HG03045 (cell line): ENCODE data around the gene RPS6KA4.

Source experiments
- ATAC-seq: cut with Tn5 transposase; IDR thresholded peaks from one replicate; pipeline ENCODE4 v1.9.1; 2021; ENCODE audit warnings: mild to moderate bottlenecking, moderate library complexity; ENCODE audit not compliant: unreplicated experiment

The RPS6KA4 gene

DNA sequence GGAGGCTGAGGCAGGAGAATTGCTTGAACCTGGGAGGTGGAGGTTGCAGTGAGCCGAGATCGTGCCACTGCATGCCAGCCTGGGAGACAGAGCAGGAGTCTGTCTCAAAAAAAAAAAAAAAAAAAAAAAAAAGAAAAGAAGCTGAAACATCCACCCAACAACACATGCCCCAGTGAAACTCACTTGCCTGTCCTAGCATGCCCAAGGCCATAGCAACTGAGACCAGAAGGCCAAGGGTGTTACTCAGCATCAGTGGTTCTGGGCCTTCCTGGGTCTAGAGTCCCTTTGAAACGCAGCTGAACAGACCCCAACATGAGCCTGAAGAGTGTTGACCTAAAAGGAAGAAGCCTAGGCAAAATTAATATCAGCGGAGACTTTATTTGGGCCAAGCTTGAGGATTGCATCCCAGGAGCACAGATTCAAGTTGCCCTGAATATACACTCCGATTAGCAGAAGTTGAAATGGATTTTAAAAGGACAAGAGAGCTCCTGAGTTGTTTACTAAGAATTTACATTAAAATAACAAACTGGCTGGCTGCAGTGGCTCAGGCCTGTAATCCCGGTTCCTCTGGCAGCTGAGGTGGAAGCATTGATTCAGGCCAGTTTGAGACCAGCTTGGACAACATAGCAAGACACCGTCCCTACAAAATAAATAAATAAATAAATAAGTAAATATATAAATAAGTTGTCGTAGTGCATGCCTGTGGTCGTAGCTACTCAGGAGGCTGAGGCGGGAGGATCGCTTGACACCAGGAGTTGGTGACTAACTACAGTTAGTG, 34.1 kb upstream of the RPS6KA4 start:
- no peak for ATAC-seq

DNA sequence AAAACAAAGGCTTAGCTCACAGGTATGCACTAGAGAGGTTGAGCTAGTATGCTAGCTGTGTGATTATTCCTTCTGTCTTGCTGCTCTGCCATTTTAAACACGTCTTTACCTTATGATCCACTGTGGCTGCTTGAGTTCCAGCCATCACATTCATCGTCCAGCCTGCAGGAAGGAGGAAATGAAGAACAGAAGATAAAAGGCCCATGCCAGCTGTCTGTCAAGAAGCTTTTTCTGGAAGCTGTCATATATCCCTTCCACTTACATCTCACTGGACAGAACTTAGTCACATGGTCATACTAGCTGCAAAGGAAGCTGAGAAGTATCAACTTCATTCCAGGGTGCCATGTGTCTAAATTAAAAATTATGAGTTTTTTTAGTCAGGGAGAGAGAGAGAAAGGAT, 31.6 kb upstream of the RPS6KA4 start:
- ATAC-seq: no peak

DNA sequence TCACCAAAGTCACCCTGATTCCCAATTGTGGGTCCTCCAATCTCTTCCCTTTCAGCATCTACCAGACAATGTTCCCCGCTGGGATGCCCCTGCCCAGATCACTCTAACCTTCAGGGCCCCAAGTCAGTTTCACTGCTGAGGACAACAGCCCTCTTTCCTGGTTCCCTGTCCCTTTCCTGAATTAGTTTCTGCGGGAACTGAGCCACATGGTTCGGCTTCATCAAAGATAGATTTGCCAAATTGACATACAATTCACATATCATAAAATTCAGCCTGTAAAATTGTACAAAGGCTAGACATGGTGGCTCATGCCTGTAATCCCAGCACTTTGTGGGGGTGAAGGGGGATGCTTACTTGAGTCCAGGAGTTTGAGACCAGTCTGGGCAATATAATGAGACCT, 31.0 kb upstream of the RPS6KA4 start:
- no peak for ATAC-seq

DNA sequence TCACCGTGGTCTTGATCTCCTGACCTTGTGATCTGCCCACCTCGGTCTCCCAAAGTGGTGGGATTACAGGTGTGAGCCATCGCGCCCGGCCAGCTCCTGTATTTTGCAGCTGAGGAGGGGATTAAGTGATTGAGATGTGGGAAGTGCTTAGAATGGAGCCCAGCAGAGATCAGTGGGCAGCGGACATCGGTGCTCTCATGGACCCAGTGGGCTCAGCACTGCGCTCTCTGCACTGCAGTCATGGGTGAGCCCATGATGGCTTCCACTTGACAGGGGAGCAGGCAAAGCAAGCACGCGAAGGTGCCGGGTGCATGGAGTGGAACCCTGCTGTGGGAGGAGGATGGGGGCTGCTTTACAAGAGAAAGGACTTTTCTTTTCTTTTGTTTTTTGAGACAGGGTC, 28.1 kb upstream of the RPS6KA4 start:
- no peak for ATAC-seq

DNA sequence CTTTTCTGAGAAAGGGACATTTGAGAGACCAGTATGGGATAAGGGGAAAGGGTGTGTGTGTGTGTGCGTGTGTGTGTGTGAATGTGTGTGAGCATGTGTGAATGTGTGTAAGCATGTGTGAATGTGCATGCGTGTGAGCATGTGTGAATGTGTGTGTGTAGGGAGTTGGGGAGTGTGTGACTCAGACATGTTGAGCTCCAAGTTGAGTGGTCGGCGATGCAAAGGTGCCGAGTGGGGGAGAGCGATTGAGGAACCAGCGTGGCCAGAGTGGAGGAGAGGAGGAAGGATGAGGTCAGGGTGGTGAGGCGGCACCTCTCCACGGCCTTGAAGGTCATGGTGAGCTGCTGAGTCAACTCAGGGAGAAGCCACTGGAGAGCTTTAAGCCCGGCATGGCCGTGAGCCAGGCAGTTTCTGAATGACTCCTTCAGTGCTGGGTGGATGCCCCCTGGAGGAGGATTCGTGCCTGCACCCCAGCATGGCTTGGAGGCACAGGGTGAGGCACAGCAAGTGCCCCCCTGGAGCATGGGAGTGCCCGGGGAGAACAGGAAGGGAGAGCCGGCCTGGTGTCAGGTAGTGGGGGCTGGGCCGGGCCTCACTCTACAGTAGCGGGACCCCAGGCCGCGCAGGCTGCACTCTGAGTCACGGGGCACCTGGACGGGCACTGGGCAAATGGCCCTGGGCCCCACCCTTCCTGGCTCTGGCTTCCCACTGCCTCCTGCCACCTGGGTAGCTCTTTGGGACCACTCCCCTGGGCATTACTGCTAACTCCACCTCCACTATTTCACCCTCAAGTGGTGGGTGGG, 27.2 kb upstream of the RPS6KA4 start:
- no peak for ATAC-seq

DNA sequence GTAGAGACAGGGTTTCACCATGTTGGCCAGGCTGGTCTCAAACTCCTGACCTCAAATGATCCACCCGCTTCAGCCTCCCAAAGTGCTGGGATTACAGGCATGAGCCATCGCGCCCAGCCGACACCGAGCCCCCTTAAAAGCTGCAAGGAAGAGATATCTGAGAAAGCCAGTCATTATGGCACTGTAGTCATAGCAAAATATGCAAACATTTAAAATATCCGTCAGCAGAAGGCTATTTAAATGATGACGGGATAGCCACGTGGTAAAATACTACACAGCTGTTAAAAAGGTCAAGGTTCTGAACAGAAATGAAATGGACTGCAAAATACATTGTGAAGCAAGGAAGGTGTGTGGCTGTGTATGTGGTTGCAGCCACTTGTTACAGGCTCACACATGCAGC, 25.4 kb upstream of the RPS6KA4 start:
- ATAC-seq: no peak

DNA sequence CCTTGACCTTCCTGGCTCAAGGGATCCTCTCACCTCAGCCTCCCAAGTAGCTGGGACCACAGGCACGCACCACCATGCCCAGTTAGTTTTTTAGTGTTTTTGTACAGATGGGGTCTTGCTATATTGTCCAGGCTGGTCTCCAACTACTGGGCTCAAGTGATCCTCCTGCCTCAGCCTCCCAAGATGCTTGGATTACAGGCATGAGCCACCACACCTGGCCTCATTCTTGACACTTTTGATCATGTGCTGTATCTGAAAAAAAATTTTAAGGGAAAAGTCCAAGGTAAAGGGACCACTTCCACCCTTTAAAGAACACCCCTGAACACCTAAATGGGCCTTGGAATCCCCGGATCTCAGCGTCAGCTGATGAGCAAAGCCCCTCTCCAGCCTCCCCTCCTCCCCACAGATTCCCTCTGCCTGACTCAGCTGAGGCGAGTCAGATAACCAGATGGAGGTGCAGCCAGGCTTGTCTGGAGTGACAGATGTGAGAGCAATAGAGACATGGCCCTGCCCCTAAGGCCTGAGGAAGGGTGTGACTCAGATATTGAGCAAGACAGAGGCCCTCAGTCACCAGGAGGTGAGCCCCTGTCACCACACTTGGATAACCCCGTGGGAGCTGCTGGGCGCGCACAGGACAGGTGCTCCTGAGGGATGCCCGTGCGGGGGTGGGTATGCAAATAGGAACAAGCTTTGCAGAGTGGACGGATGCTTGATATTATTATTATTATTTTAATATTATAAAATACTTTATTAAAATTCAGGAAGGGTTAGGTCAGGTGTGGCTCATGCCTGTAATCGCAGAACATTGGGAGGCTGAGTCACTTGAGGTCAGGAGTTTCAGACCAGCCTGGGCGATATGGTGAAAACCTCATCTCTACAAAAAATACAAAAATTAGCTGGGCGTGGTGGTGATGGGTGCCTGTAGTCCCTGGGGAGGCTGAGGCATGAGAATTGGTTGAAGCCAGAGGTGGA, 23.9 kb upstream of the RPS6KA4 start:
- peak; percentile 68 for ATAC-seq

DNA sequence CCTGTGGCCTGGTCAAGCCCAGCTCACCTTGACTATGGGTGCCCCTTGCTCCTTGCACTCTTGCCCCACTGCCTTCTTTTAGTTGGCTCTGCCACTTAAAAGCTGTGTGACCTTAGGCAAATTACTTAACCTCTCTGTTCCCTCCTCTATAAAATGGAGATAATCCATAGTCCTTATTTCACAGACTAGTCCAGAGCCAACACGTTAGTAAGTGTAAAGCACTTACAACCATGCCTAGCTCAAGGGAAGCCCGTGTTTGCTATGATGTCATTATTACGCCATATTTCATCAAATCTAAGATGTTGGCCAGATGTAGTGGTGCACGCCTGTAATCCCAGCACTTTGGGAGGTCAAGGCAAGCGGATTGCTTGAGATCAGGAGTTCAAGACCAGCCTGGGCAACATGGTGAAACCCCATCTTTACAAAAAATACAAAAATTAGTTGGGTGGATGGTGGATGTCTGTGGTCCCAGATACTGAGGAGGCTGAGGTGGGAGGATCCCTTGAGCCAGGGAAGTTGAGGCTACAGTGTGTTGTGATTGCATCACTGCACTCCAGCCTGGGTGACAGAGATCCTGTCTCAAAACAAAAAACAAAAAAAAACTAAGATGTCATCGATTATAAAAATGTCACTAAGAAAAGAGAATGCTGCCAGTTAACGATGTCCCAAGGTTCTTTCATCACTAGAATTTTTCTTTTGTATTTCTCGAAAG, 21.3 kb upstream of the RPS6KA4 start:
- no peak for ATAC-seq

DNA sequence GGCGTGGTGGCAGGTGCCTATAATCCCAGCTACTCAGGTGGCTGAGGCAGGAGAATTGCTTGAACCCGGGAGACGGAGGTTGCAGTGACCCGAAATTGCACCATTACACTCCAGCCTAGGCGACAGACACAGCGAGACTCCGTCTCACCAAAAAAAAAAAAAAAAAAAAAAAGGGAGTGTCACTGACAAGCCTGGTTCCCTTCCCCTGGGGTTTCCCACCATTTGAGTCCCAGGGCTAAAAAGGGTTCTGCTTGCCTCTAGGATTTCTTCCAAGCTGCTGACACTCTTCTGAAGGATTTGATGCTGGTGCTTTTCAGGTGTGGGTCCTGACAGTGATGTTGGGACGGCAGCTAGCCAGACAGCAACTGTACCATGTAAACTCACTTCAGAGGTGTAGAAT, 20.2 kb upstream of the RPS6KA4 start:
- no peak for ATAC-seq

DNA sequence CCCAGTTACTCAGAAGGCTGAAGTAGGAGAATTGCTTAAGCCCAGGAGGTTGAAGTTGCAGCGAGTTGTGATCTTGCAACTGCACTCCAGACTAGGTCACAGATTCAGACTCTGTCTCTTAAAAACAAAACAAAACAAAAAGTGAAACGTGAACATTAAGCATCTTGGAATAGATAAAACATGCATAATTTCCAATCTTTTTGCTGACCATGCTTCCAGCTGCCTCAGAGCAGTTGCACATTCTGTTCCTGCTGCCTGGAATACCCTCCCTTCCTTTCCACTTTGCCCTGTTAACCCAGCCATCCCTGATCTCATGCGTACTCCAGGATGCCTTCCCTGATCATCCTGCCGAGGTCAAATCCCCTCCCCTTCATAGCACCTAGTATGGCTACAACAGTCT, 19.7 kb upstream of the RPS6KA4 start:
- no peak for ATAC-seq

DNA sequence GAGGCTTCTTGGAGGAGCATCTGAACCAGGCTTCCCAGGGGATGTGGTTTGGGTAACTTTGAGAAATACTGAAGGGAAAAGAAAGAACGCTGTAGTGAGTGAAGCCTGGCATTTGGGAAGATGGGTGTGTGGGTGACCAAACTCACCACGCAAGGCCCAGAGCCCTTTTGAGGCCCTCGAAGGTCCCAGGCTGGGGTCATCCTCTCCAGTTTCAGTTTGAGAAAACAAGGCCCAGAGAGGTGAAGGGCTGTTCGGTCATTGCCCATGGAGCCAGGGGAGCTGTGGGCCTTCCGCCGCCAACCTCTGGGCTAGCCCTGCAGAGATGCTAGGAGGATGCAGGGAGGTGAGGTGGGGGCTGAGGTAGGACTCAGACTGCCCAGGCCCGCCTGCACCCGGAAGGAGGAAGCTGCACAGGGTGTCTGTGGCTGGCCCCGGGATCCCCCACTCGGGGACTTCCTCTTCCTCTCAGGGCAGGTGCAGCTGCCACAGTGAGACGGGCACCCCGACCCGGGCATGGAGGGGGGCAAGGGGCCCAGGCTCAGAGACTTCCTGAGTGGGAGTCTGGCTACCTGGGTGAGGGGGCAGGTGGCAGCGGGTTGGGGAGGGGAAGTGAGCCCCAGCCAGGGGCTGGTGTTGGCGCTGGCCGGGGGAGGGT, 19.1 kb upstream of the RPS6KA4 start, which contains the start of gene CCDC88B:
Gene CCDC88B, plus strand, starts transcription at position 451 of the 655 bp plus-strand sequence. Its CDS starts 63 bp downstream, at position 514.
- ATAC-seq: peak; percentile 59

DNA sequence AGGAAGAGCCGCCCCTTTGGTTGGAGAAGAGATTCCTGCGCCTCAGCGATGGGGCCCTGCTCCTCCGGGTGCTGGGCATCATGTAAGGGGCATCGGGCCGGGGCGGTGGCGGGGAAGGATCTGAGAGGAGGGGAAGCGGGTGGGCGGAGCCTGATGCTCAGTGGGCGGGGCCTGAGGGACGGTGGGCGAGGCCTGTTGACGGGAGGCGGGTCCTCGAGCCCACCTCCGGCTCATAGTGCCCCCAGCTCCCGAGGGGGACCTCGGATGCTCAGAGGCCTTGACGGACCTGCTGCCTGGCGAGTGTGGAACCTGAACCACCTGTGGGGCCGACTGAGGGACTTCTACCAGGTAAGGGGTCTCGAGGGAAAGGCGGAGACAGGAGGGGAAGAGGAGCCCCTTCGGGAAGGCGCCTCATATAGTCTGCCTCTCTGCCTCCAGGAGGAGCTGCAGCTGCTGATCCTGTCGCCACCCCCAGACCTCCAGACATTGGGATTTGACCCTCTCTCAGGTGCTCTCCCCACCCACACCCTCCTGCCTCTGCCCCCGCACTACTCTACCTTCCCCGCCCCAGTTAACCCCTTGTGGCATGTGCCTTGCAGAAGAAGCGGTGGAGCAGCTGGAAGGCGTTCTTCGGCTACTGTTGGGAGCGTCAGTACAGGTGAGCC, 18.2 kb upstream of the RPS6KA4 start:
- no peak for ATAC-seq

DNA sequence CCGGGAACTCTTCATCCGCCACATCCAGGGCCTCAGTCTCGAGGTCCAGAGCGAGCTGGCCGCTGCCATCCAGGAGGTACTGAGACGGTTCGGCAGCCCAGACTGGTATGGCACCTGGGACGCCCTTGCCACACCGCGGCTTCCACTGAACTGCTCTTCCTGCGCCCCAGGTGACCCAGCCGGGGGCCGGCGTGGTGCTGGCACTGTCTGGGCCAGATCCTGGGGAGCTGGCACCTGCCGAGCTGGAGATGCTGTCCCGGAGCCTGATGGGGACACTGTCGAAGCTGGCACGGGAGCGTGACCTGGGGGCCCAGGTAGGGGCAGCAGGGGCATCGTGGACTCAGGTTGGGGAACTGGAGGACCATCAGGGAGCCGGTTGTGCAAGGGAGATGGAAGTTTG, 17.5 kb upstream of the RPS6KA4 start:
- no peak for ATAC-seq

DNA sequence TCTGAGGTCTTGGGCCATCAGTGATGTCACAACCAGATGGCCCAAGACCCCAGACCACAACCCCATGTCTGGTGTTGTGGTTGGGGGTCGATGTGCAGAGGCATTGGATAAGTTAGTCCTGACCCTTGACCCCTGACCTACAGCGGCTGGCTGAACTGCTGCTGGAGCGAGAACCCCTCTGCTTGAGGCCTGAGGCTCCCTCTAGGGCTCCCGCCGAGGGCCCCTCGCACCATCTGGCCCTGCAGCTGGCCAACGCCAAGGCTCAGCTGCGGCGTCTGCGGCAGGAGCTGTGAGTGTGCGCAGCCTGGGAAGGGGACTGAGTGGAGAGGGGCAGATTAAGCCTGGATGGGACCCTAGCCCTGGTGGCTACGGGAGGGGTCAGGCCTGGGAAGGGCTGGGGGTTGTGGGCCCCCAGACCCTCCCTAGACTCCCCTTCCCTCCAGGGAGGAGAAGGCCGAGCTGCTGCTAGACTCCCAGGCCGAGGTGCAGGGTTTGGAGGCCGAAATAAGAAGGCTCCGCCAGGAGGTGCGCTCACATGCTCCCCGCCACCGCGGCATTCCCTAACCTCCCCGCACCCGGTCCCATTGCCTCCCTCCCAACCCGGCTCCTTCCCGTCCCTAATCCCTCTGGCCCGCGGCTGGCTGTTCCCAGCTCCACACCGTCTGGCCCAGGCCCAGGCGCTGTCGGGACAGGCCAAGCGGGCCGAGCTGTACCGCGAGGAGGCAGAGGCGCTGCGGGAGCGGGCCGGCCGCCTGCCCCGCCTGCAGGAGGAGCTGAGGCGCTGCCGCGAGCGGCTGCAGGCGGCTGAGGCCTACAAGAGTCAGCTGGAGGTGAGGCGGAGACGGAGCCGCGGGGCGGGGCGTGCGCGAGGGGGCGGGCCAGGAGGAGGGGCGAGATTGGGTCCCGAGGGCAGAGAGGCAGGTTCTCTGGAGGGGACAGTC, 16.8 kb upstream of the RPS6KA4 start:
- no peak for ATAC-seq

DNA sequence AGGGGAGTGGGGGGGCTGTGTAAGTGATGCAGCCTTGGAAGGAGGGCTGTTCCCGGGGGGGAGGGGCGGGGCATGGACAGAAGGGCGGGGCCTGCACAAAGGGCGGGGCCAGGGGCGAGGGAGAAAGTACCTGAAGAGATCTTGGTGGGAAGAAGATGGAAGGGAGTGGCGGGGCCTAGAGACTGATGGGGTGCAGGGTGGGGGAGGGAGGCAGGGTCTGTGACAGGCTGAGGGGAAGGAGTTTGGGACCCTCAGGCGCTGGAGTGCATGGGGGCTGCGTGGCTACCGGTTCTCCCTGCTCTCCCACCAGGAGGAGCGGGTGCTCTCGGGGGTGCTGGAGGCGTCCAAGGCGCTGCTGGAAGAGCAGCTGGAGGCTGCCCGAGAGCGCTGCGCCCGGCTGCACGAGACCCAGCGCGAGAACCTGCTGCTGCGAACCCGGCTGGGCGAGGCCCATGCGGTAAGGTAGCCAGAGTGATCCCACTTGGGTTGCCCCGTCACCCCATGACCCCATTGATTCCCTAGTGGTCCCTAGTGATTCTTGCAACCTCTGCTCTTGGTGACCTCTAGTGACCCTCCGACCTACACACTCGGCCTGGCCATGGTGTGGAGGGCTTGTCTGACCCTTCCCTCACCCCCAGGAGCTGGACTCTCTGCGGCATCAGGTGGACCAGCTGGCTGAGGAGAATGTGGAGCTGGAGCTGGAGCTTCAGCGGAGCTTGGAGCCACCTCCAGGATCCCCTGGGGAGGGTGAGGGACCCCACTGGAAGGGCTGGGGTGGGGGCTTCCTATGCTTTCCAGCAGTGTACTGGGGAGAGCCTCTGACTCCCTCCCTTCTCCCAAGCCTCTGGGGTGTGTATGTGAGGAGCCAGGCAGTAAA, 15.9 kb upstream of the RPS6KA4 start:
- no peak for ATAC-seq

DNA sequence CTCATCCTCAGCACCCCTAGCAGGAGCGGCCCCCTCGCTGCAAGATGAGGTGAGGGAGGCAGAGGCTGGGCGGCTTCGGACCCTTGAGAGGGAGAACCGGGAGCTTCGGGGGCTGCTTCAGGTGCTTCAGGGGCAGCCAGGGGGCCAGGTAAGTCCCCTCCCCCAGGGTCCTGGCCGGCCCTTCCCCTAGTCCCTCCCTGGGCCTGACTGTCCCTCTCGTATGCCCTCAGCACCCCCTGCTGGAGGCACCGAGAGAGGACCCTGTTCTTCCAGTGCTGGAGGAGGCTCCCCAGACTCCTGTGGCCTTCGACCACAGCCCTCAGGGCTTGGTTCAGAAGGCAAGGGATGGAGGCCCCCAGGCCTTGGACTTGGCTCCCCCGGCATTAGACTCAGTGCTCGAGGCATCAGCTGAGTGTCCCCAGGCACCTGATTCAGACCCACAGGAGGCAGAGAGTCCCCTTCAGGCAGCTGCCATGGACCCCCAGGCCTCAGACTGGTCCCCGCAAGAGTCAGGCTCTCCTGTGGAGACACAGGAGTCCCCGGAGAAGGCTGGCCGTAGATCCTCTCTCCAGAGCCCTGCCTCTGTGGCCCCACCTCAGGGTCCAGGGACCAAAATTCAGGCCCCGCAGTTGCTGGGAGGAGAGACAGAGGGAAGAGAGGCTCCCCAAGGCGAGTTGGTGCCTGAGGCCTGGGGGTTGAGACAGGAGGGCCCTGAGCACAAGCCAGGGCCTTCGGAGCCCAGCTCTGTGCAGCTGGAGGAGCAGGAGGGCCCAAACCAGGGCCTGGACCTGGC, 15.0 kb upstream of the RPS6KA4 start:
- no peak for ATAC-seq

DNA sequence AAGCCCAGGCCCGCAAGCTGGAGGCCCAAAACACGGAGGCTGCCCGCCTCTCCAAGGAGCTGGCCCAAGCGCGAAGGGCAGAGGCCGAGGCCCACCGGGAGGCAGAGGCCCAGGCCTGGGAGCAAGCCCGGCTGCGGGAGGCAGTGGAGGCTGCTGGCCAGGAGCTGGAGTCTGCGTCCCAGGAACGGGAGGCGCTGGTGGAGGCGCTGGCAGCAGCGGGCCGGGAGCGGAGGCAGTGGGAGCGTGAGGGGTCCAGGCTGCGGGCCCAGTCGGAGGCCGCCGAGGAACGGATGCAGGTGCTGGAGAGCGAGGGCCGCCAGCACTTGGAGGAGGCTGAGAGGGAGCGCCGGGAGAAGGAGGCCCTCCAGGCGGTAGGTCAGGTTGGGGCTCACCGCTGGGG, 14.2 kb upstream of the RPS6KA4 start:
- ATAC-seq: no peak
